K562 (cell line): ENCODE measurements around the gene NTM. TPM values are rescaled to one million over a fixed set of nuclear protein-coding genes. Genes with fewer than 3 reads are reported as not detected.

Source experiments
- ATAC-seq: fragments of 200-7000 bp; cut with Tn5 transposase; 3 replicates; pipeline ENCODE4 v1.9.1; 2020; ENCODE audit warnings: moderate library complexity
- BruUV-seq: library from RNA; stranded (reverse); fragments of 400-500 nt; replicated peaks from 2 replicates; lab custom pipeline; 2021; lab: Mats Ljungman, UMichigan
- CTCF ChIA-PET: fragments of 300-600 bp; formaldehyde crosslinking; extraction: SDS; loops from one replicate; lab custom pipeline; 2021; ENCODE audit warnings: low intra/inter-chr PET ratio; lab: Yijun Ruan, JAX
- POLR2A ChIA-PET: fragments of 300-600, 350-650 bp; sonication (Branson Sonifier 250); formaldehyde crosslinking; extraction: SDS; loops from one replicate; lab custom pipeline; 2021; ENCODE audit warnings: antibody characterized with exemption, inconsistent platforms; lab: Yijun Ruan, JAX
- DNase-seq, 4 experiments: peaks; one replicate each; pipeline versions ENCODE4 v3.0.0 to v3.0.0-alpha.2; 2011 to 2018; ENCODE audit warnings: low spot score in 3 of 4, mixed read lengths in 3 of 4; ENCODE audit errors: extremely low read depth in 1 of 4
- FAIRE-seq: peaks from 2 replicates; lab custom pipeline; 2011; peaks lifted over from hg19 to GRCh38; lab: Jason Lieb, UNC
- H2AFZ ChIP-seq: 2 replicates; pipeline ENCODE4 v1.6.0; 2011; ENCODE audit warnings: low read depth, low read length, control low read depth, inconsistent platforms
- H3K27ac ChIP-seq: fragments of 200-600 bp; 3 replicates; pipeline ENCODE4 v1.8.0; 2011; ENCODE audit warnings: low read depth, mild to moderate bottlenecking, control low read depth, inconsistent platforms, low read length, moderate library complexity, mixed read lengths; ENCODE audit errors: extremely low read depth
- H3K27me3 ChIP-seq, 2 experiments: fragments of 300-600 bp in 1 of 2; 2 replicates in 1 of 2; 3 replicates in 1 of 2; pipeline versions ENCODE4 v1.6.0 to v1.8.0; 2011; ENCODE audit warnings: inconsistent platforms in 2 of 2, low read length in 2 of 2, mild to moderate bottlenecking in 1 of 2, mixed read lengths in 1 of 2, moderate library complexity in 1 of 2; ENCODE audit not compliant: control insufficient read depth in 2 of 2, insufficient read depth in 2 of 2
- H3K36me3 ChIP-seq: fragments of 300-600 bp; 3 replicates; pipeline ENCODE4 v1.8.0; 2011; ENCODE audit warnings: mild to moderate bottlenecking, low read length, inconsistent platforms; ENCODE audit not compliant: control insufficient read depth, insufficient read depth
- H3K4me1 ChIP-seq, 2 experiments: fragments of 200-600 bp in 1 of 2; replicated peaks in 1 of 2; 2 replicates in 1 of 2; 3 replicates in 1 of 2; pipeline versions ENCODE4 v1.5.1 to v1.8.0; 2011; ENCODE audit warnings: inconsistent platforms in 2 of 2, low read length in 2 of 2, mild to moderate bottlenecking in 1 of 2, mixed read lengths in 1 of 2, moderate library complexity in 1 of 2; ENCODE audit not compliant: control insufficient read depth in 2 of 2, insufficient read depth in 2 of 2
- H3K4me2 ChIP-seq: 2 replicates; pipeline ENCODE4 v1.6.1; 2011; ENCODE audit warnings: low read length, control low read depth, inconsistent platforms, mixed read lengths; ENCODE audit not compliant: insufficient read depth
- H3K4me3 ChIP-seq: fragments of 200-600 bp; sonication (generic), shearing (Covaris generic); 2 replicates; pipeline ENCODE4 v1.5.1; 2016; ENCODE audit warnings: control low read depth, inconsistent platforms
- H3K79me2 ChIP-seq: fragments of 200-600 bp; 3 replicates; pipeline ENCODE4 v1.8.0; 2011; ENCODE audit warnings: low read length, inconsistent platforms; ENCODE audit not compliant: control insufficient read depth, insufficient read depth
- H3K9ac ChIP-seq, 2 experiments: 2 replicates each; pipeline versions ENCODE4 v1.6.0 to v1.6.1; 2011; ENCODE audit warnings: low read depth in 2 of 2, low read length in 2 of 2, control low read depth in 1 of 2, inconsistent platforms in 1 of 2, mild to moderate bottlenecking in 1 of 2, mixed read lengths in 1 of 2; ENCODE audit not compliant: insufficient read depth in 1 of 2
- H3K9me1 ChIP-seq: one replicate; pipeline ENCODE4 v1.6.0; 2011; ENCODE audit warnings: inconsistent platforms, mild to moderate bottlenecking, low read length, moderate library complexity; ENCODE audit not compliant: control insufficient read depth, insufficient read depth
- H3K9me3 ChIP-seq: replicated peaks from 2 replicates; pipeline ENCODE4 v1.5.1; 2011; ENCODE audit warnings: low read depth, low read length, inconsistent platforms; ENCODE audit not compliant: control insufficient read depth, insufficient read depth
- H4K20me1 ChIP-seq: replicated peaks from 2 replicates; pipeline ENCODE4 v1.6.1; 2011; ENCODE audit warnings: low read length, inconsistent platforms, mixed read lengths; ENCODE audit not compliant: control insufficient read depth, insufficient read depth
- CUX1 ChIP-seq: fragments of 200-800 bp; sonication (Bioruptor generic); IDR thresholded peaks from 2 replicates; pipeline ENCODE4 v1.6.1; 2016; ENCODE audit warnings: missing genetic modification characterization, missing compliant biosample characterization
- RAD21 ChIP-seq, 2 experiments: fragments of 250-450 bp in 1 of 2; fragments of 450-650 bp in 1 of 2; sonication (Bioruptor Pico) in 1 of 2; formaldehyde crosslinking in 1 of 2; IDR thresholded peaks in 1 of 2; conservative IDR thresholded peaks in 1 of 2; 2 replicates each; pipeline versions ENCODE4 v1.4.0 to v1.8.0; 2020 to 2022; ENCODE audit warnings: mild to moderate bottlenecking in 2 of 2, moderate library complexity in 1 of 2
- ZNF212 ChIP-seq: fragments of 450-650 bp; formaldehyde crosslinking; IDR thresholded peaks from 2 replicates; pipeline ENCODE4 v1.4.0; 2020; ENCODE audit warnings: mild to moderate bottlenecking
- ZNF280A ChIP-seq: fragments of 450-650 bp; IDR thresholded peaks from 2 replicates; pipeline ENCODE4 v1.6.1; 2018; ENCODE audit warnings: mild to moderate bottlenecking, low read depth; ENCODE audit not compliant: partially characterized antibody
- WGBS: fragments of 100-300 bp; shearing (Covaris generic); methylation state at CpG from one replicate; pipeline ENCODE4 v1.1.6; 2016; ENCODE audit warnings: low coverage, mixed read lengths; ENCODE audit not compliant: insufficient coverage; ENCODE audit errors: missing lambda C conversion rate; 5-methylcytosine and 5-hydroxymethylcytosine counted together
- in situ Hi-C: fragments of 300-500 bp; cut with MboI; formaldehyde crosslinking; loops from 4 replicates; pipeline ENCODE4 v1.15.0; 2018; ENCODE audit warnings: inconsistent platforms, mixed read lengths
- intact Hi-C: fragments of 100-400 bp; cut with micrococcal nuclease; formaldehyde crosslinking; loops from 2 replicates; pipeline ENCODE4 v1.14.2; 2022
- polyA plus RNA-seq, 8 experiments: library from polyadenylated mRNA; depleted of rRNA in 4 of 8; stranded (reverse) in 5 of 8; unstranded in 3 of 8; fragments of >200 nt; fragmentation: Nextera tagmentation in 2 of 8; fragmentation: Illumina TruSeq in 1 of 8; extraction: Ambion mirVana in 2 of 8; extraction: Trizol in 1 of 8; gene quantifications; 2 replicates each; pipeline versions ENCODE4 v1.2.1 to v1.2.3, GENCODE V29; 2011 to 2014; ENCODE audit warnings: inconsistent platforms in 1 of 8, missing spikeins in 1 of 8
- total RNA-seq, 7 experiments: library from RNA; depleted of rRNA in 6 of 7; stranded (reverse); fragments of >200 nt in 6 of 7; fragmentation: Illumina TruSeq in 2 of 7; extraction: Trizol in 2 of 7; gene quantifications; 2 replicates each; pipeline versions ENCODE4 v1.2.1 to v1.2.3, GENCODE V29; 2011 to 2021; ENCODE audit warnings: low replicate concordance in 1 of 7

The NTM gene
- total and polyA plus RNA-seq, 9 of the 15 experiments (the other 6 are each of a cell fraction or from before 2014, with no cell fraction given) = not detected

GRCh38 chr11:132296946-132297610 lies 926.7 kb downstream of the NTM start:
- DNase-seq = no peak
- intact Hi-C loops = no loop called here
- Histone ChIP-seq H3K79me2 (no peaks in the 10 kb centered on the region), H3K9me3 (no peaks in the 10 kb centered on the region), H4K20me1 (no peaks in the 10 kb centered on the region), H2AFZ (no peak overlapping the region), H3K4me3 (no peak overlapping the region), H3K9ac (no peak overlapping the region), H3K4me1 (no peaks in the 10 kb centered on the region), H3K4me2 (no peak overlapping the region), H3K27ac (no peak overlapping the region), H3K9me1 (no peaks in the 10 kb centered on the region), H3K27me3 (no peaks in the 10 kb centered on the region), H3K36me3 (no peaks in the 10 kb centered on the region)
- no TSS peak for BruUV-seq
- WGBS = 0% methylated on average over 3 of the region's 3 CpGs
- no peak for ATAC-seq
- POLR2A ChIA-PET = no interaction called here
- in situ Hi-C loops = no loop called here
- FAIRE-seq = no peak
- CTCF ChIA-PET = no interaction called here
- TF ChIP-seq CUX1 (CRISPR knock-in tag) = no peak
- no peak for TF ChIP-seq ZNF280A
- no peak for TF ChIP-seq ZNF212 (CRISPR knock-in tag)
- TF ChIP-seq RAD21 (CRISPR knock-in tag; conservative IDR thresholded peaks at IDR 0.05 in 1 of 2, IDR thresholded peaks at IDR 0.05 in 1 of 2) = no peak
